Testis (tissue), 2 donors: ENCODE results near the gene DMD.

ENCODE experiments used
- CTCF ChIP-seq, 3 experiments: fragments of 450-650 bp in 2 of 3; fragments of 200-600 bp in 1 of 3; sonication (generic) in 1 of 3; IDR thresholded peaks; one replicate each; pipeline ENCODE4 v1.5.1; 2016 to 2019; ENCODE audit warnings: antibody characterized with exemption in 3 of 3, mild to moderate bottlenecking in 2 of 3, moderate library complexity in 1 of 3
- POLR2A ChIP-seq: fragments of 450-650 bp; IDR thresholded peaks from one replicate; pipeline ENCODE4 v1.6.1; 2017; ENCODE audit warnings: antibody characterized with exemption, mild to moderate bottlenecking, moderate library complexity

DNA sequence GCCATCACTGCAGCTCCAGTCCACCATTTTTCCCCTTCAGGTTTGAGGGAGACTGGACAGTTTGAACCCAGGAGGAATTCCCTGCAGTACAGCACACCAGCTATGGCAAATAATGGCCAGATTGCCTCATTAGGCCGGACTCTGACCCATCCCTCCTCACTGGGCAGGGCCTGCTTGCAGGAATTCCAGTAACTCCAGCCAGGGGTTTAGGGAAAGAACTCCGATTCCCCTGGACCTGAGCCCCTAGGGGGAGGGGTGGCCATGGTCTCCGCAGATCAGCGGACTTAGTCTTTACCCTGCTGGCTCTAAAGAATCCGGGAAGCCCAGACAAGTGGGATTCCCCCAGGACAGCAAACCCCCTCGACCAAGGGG is 342.8 kb downstream of the DMD start:
- TF ChIP-seq CTCF (IDR thresholded peaks at IDR 0.05) (no peak), POLR2A (no peak)
